ENCODE data around the gene F13B.

GRCh38 chr1:197016751-197017150 is 50.3 kb downstream of the F13B start:
- TF ChIP-seq EZH2phosphoT487 (IDR thresholded peaks at IDR 0.05; ENCODE audit: borderline replicate concordance): no peak
- no peak for TF ChIP-seq CTCF (conservative IDR thresholded peaks at IDR 0.05; ENCODE audit: low read length)
